K562 (cell line): ENCODE results near the gene PTPN11. TPM values are rescaled to one million over a fixed set of nuclear protein-coding genes. Genes with fewer than 3 reads are reported as not detected.

Experiments used
- C11orf30 ChIP-seq: fragments of 450-650 bp; IDR thresholded peaks from 2 replicates; pipeline ENCODE4 v1.6.1; 2016; ENCODE audit warnings: low read depth, mild to moderate bottlenecking
- EWSR1 ChIP-seq: fragments of 450-650 bp; IDR thresholded peaks from 2 replicates; pipeline ENCODE4 v1.6.1; 2018; ENCODE audit warnings: borderline replicate concordance, mild to moderate bottlenecking, low read depth, moderate library complexity; ENCODE audit not compliant: partially characterized antibody
- FOXK1 ChIP-seq: sonication (generic); formaldehyde crosslinking; IDR thresholded peaks from 2 replicates; pipeline ENCODE4 v1.8.0; 2022; ENCODE audit warnings: missing genetic modification reagents, mild to moderate bottlenecking, borderline replicate concordance
- GTF2E2 ChIP-seq: fragments of 200-800 bp; sonication (Bioruptor generic); IDR thresholded peaks from 2 replicates; pipeline ENCODE4 v1.6.1; 2016; ENCODE audit warnings: missing genetic modification characterization, missing compliant biosample characterization
- HDAC3 ChIP-seq: fragments of 450-650 bp; IDR thresholded peaks from 2 replicates; pipeline ENCODE4 v1.6.1; 2018; ENCODE audit warnings: borderline replicate concordance, mild to moderate bottlenecking, moderate library complexity; ENCODE audit not compliant: partially characterized antibody
- ID3 ChIP-seq, 2 experiments: fragments of 250-450 bp in 1 of 2; fragments of 450-650 bp in 1 of 2; sonication (Bioruptor Pico) in 1 of 2; IDR thresholded peaks; 2 replicates each; pipeline versions ENCODE4 v1.6.1 to v1.8.0; 2016 to 2021; ENCODE audit warnings: mild to moderate bottlenecking in 2 of 2, moderate library complexity in 2 of 2, missing compliant biosample characterization in 1 of 2, missing genetic modification characterization in 1 of 2
- LARP7 ChIP-seq: fragments of 450-650 bp; IDR thresholded peaks from 2 replicates; pipeline ENCODE4 v1.6.1; 2016
- MTA1 ChIP-seq: fragments of 450-650 bp; IDR thresholded peaks from 2 replicates; pipeline ENCODE4 v1.6.1; 2017; ENCODE audit warnings: borderline replicate concordance
- NCOA4 ChIP-seq: fragments of 450-650 bp; IDR thresholded peaks from 2 replicates; pipeline ENCODE4 v1.6.1; 2018; ENCODE audit warnings: mild to moderate bottlenecking; ENCODE audit not compliant: partially characterized antibody
- PCBP2 ChIP-seq: fragments of 200-400 bp; formaldehyde crosslinking; IDR thresholded peaks from 2 replicates; pipeline ENCODE4 v1.6.1; 2018; ENCODE audit warnings: low read length, low read depth, mild to moderate bottlenecking, moderate library complexity; ENCODE audit not compliant: poor library complexity, severe bottlenecking
- RFX7 ChIP-seq: fragments of 250-450 bp; sonication (Bioruptor Pico); IDR thresholded peaks from 2 replicates; pipeline ENCODE4 v1.5.1; 2021; ENCODE audit warnings: mild to moderate bottlenecking
- SOX6 ChIP-seq: fragments of 450-650 bp; IDR thresholded peaks from 2 replicates; pipeline ENCODE4 v1.6.1; 2014; ENCODE audit warnings: mild to moderate bottlenecking
- SRF ChIP-seq, 2 experiments: fragments of 250-450, 450-650 bp in 1 of 2; sonication (Bioruptor Pico) in 1 of 2; sonication (generic) in 1 of 2; formaldehyde crosslinking; IDR thresholded peaks; 2 replicates each; pipeline versions ENCODE4 v1.5.0 to v1.5.1; 2020 to 2022; ENCODE audit warnings: mild to moderate bottlenecking in 1 of 2, missing genetic modification reagents in 1 of 2
- TFE3 ChIP-seq: fragments of 450-650 bp; formaldehyde crosslinking; IDR thresholded peaks from 2 replicates; pipeline ENCODE4 v1.4.0; 2020; ENCODE audit warnings: mild to moderate bottlenecking, mixed read lengths
- ZKSCAN3 ChIP-seq: fragments of 250-450 bp; sonication (Bioruptor Pico); IDR thresholded peaks from 2 replicates; pipeline ENCODE4 v1.4.0; 2020
- ZNF124 ChIP-seq: sonication (generic); formaldehyde crosslinking; IDR thresholded peaks from 2 replicates; pipeline ENCODE4 v1.8.1; 2022; ENCODE audit warnings: missing genetic modification reagents
- ZNF140 ChIP-seq: fragments of 250-450 bp; sonication (Bioruptor Pico); IDR thresholded peaks from 2 replicates; pipeline ENCODE4 v1.8.0; 2021; ENCODE audit warnings: moderate library complexity, mild to moderate bottlenecking, inconsistent platforms
- ZNF175 ChIP-seq: fragments of 200-800 bp; sonication (Bioruptor generic); IDR thresholded peaks from 2 replicates; pipeline ENCODE4 v1.6.1; 2016; ENCODE audit warnings: low read depth, mild to moderate bottlenecking, missing genetic modification characterization, missing compliant biosample characterization
- ZNF217 ChIP-seq: sonication (generic); formaldehyde crosslinking; IDR thresholded peaks from 2 replicates; pipeline ENCODE4 v1.8.0; 2022; ENCODE audit warnings: mild to moderate bottlenecking, missing genetic modification reagents
- ZNF324 ChIP-seq: fragments of 250-450 bp; sonication (Bioruptor Pico); IDR thresholded peaks from 2 replicates; pipeline ENCODE4 v1.4.0; 2020; ENCODE audit warnings: mild to moderate bottlenecking
- ZNF609 ChIP-seq: sonication (generic); formaldehyde crosslinking; IDR thresholded peaks from 2 replicates; pipeline ENCODE4 v1.8.1; 2023; ENCODE audit warnings: missing genetic modification reagents, mild to moderate bottlenecking, borderline replicate concordance
- polyA plus RNA-seq, 8 experiments: library from polyadenylated mRNA; depleted of rRNA in 4 of 8; stranded (reverse) in 5 of 8; unstranded in 3 of 8; fragments of >200 nt; fragmentation: Nextera tagmentation in 2 of 8; fragmentation: Illumina TruSeq in 1 of 8; extraction: Ambion mirVana in 2 of 8; extraction: Trizol in 1 of 8; gene quantifications; 2 replicates each; pipeline versions ENCODE4 v1.2.1 to v1.2.3, GENCODE V29; 2011 to 2014; ENCODE audit warnings: inconsistent platforms in 1 of 8, missing spikeins in 1 of 8
- total RNA-seq, 7 experiments: library from RNA; depleted of rRNA in 6 of 7; stranded (reverse); fragments of >200 nt in 6 of 7; fragmentation: Illumina TruSeq in 2 of 7; extraction: Trizol in 2 of 7; gene quantifications; 2 replicates each; pipeline versions ENCODE4 v1.2.1 to v1.2.3, GENCODE V29; 2011 to 2021; ENCODE audit warnings: low replicate concordance in 1 of 7

Gene PTPN11
- total and polyA plus RNA-seq, 9 of the 15 experiments (the other 6 are each of a cell fraction or from before 2014, with no cell fraction given): 22.5 to 126 (median 79.7) TPM

GRCh38 chr12:112381883-112382796 is 36.6 kb upstream of the PTPN11 start, which contains the start of gene HECTD4 (continued):
- TF ChIP-seq EWSR1 (no peak), C11orf30 (no peak), SOX6 (peak; percentile 54; the same call in 1 of the 2 replicates), ZNF324 (CRISPR knock-in tag) (no peak), NCOA4 (no peak), ZNF175 (CRISPR knock-in tag) (no peak), PCBP2 (no peak), TFE3 (CRISPR knock-in tag) (no peak), ZNF217 (no peak), FOXK1 (CRISPR knock-in tag) (no peak), ZNF140 (CRISPR knock-in tag) (no peak), ZKSCAN3 (CRISPR knock-in tag) (no peak), ZNF124 (no peak), RFX7 (no peak), GTF2E2 (tag) (peak; percentile 65; the same call in 1 of the 2 replicates), HDAC3 (no peak), SRF (CRISPR knock-in tag; IDR thresholded peaks at IDR 0.05) (no peak; a peak in 1 of 4 replicates), ZNF609 (CRISPR knock-in tag) (no peak), MTA1 (no peak), LARP7 (no peak), ID3 (CRISPR knock-in tag; IDR thresholded peaks at IDR 0.05) (no peak), ID3 (tag; IDR thresholded peaks at IDR 0.05) (peak; percentile 57; the same call in 1 of the 2 replicates)
